Activated T-cell treated with anti-CD3 and anti-CD28 coated beads, Interleukin-2, amount 50 U/mL, for 72 hours (primary cell): ENCODE data around the gene ATP5F1D. TPM values are rescaled to one million over a fixed set of nuclear protein-coding genes. Genes with fewer than 3 reads are reported as not detected.

Experiments
- ATAC-seq, 2 donors: fragments of 150-1000 bp; cut with Tn5 transposase; replicated peaks in 1 of 2; 2 replicates each; pipeline ENCODE4 v1.10.0; 2021; ENCODE audit warnings: moderate library complexity in 2 of 2, mild to moderate bottlenecking in 1 of 2
- DNase-seq, 2 donors: peaks; one replicate each; pipeline ENCODE4 v3.0.0; 2021 to 2022; ENCODE audit warnings: mixed read lengths in 1 of 2
- H3K27ac Mint-ChIP-seq: one replicate; pipeline ENCODE4 v1.8.0; 2022; ENCODE audit warnings: mild to moderate bottlenecking, moderate library complexity, mixed read lengths
- H3K27me3 Mint-ChIP-seq: one replicate; pipeline ENCODE4 v1.8.0; 2022; ENCODE audit warnings: low read depth, mixed read lengths
- H3K36me3 Mint-ChIP-seq, 2 donors: one replicate each; pipeline ENCODE4 v1.8.0; 2022; ENCODE audit warnings: mixed read lengths in 2 of 2, mild to moderate bottlenecking in 1 of 2; ENCODE audit not compliant: insufficient read depth in 2 of 2
- H3K4me1 Mint-ChIP-seq: one replicate; pipeline ENCODE4 v1.8.0; 2022; ENCODE audit warnings: low read depth, mixed read lengths
- H3K4me3 Mint-ChIP-seq, 2 donors: one replicate each; pipeline ENCODE4 v1.8.0; 2022; ENCODE audit warnings: mild to moderate bottlenecking in 2 of 2, mixed read lengths in 2 of 2, moderate library complexity in 2 of 2
- H3K9me3 Mint-ChIP-seq, 2 donors: one replicate each; pipeline ENCODE4 v1.8.0; 2022; ENCODE audit warnings: mixed read lengths in 2 of 2
- total RNA-seq, 2 donors: library from RNA; stranded (reverse); gene quantifications; one replicate each; pipeline ENCODE4 v1.2.3, GENCODE V29; 2022

The ATP5F1D gene
- total RNA-seq, 2 donors from 2014 or later, result 169 to 201 TPM

DNA sequence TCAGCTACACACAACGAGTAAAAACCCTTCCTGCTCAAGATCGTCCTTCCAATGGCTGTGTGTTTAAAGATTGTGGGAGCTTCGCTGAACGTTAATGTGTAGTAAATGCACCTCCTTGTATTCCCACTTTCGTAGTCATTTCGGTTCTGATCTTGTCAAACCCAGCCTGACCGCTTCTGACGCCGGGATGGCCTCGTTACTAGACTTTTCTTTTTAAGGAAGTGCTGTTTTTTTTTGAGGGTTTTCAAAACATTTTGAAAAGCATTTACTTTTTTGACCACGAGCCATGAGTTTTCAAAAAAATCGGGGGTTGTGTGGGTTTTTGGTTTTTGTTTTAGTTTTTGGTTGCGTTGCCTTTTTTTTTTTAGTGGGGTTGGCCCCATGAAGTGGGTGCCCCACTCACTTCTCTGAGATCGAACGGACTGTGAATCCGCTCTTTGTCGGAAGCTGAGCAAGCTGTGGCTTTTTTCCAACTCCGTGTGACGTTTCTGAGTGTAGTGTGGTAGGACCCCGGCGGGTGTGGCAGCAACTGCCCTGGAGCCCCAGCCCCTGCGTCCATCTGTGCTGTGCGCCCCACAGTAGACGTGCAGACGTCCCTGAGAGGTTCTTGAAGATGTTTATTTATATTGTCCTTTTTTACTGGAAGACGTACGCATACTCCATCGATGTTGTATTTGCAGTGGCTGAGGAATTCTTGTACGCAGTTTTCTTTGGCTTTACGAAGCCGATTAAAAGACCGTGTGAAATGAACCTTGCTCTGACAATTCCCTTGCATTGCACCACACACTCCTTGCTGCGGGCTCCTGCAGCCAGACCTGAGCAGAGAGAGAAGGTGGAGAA lies 31.1 kb downstream of the ATP5F1D start:
- Mint-ChIP-seq H3K4me1 (peaks cover 70% of the 10 kb centered on the region), H3K27ac (peak overlapping the region; percentile 74), H3K36me3 (peaks cover 18 to 33% of the 10 kb centered on the region in 2 donors), H3K4me3 (peak overlapping the region; percentile 37 to 61), H3K27me3 (no peaks in the 10 kb centered on the region), H3K9me3 (no peaks in the 10 kb centered on the region)
- ATAC-seq (no peak), DNase-seq (no peak)

DNA sequence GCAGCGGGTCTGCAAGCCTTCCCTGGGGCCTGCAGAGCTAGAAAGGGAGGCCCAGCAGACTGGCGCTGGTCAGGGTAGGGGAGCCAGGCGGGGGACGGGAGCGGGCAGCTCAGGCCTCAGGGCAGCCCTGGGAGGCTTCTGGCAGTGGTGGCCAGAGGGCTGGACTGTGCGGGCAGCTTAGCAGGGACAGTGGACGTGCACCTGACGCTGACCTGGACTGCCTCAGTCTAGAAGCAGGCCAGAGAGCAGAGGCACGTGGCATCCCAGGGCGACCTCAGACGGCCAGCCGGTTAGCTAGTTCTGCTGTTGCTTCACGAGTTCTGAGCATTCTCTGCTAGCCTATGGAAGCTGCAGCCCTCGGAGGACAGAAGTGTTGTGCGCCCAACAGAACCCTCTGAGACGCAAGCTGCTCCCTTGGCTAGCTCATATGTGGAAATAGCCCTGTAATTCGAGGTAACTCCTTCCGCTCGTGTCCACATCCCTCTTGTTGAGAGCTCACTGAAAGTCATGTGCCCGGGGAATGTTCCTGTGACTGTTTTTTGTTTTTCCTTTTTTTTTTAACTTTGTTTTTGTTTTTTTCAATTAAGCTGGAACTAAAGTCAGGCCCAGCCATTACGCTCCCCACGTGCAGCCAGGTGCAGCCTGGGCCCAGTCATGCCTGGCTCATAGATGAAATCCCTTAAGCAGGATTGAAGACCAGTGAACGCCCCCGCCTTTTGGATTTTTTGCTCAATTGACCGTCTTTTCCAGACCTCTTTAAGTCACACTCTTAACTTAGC lies 31.9 kb downstream of the ATP5F1D start:
- no peaks in the 10 kb centered on the region for H3K9me3 Mint-ChIP-seq
- peaks cover 68% of the 10 kb centered on the region for H3K4me1 Mint-ChIP-seq
- H3K4me3 Mint-ChIP-seq, result peak overlapping the region; percentile 64 to 78
- peak overlapping the region; percentile 74 for H3K27ac Mint-ChIP-seq
- H3K27me3 Mint-ChIP-seq, result no peaks in the 10 kb centered on the region
- peaks cover 18 to 33% of the 10 kb centered on the region in 2 donors for H3K36me3 Mint-ChIP-seq
- no peak for ATAC-seq
- DNase-seq, result no peak

DNA sequence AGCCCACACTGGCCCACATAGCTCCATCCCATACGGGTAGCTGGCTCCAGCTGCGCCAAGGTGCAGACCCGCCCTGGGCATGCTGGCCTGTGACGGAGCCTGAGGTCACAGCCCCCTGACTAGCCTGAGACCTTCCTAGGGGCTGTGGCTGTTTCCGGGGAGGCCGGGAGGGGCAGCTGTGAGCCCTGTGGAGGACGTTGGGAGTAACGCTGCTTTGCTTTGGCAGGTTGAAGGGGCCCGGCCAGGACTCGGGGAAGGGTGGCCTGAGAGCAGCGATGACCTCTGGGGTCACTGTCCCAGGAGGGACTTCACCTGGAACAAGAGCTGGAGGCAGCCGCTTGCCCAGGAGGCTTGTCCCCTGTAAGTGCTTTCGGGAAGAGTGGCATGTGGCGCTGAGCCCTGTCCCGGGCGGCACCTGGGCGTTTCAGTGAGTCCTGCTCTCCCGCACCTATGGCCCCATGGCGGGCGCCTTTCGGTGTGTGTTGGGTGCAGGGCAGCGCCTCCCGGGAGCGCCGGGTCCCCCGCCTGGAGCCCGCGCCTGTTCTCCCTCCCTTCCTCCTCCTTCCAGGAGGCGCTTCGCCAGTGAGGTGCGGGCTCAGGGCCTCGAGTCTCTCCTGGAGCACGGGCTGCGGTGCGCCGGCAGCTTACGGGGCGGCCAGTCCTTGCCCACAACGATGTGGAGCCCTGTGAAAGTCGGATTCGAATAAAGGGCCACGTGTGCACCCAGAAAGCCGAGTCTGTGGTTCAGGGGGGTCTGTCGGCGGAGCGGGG lies 32.7 kb downstream of the ATP5F1D start:
- Mint-ChIP-seq H3K4me1 (peaks cover 63% of the 10 kb centered on the region), H3K4me3 (peak overlapping the region; percentile 78 to 88), H3K36me3 (peaks cover 18 to 33% of the 10 kb centered on the region in 2 donors), H3K27me3 (no peaks in the 10 kb centered on the region), H3K27ac (peak overlapping the region; percentile 79), H3K9me3 (no peaks in the 10 kb centered on the region)
- ATAC-seq, result no peak
- DNase-seq, result no peak

DNA sequence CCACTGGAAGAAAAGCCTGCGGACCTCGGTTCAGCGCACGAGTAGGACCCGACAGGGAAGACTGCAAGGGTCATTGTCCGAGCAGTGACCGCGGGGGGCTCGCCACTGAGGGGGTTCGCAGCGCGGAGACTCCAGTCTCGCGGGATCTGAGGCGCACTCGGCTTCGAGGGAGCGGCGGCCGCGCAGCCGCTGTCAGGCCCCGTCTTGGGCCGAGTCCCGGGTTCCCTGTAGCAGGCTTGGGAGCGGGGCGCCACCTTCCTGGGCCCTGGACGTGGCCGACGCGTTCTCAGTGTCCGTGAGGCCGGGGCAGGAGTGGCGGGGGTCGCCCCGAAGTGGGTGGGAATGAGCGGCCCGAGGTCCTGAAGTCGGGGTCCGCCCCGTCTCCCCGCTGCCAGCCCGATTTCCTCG lies 33.3 kb downstream of the ATP5F1D start:
- Mint-ChIP-seq H3K4me3 (peak overlapping the region; percentile 78 to 88), H3K27me3 (no peaks in the 10 kb centered on the region), H3K4me1 (peaks cover 69% of the 10 kb centered on the region), H3K36me3 (peaks cover 21 to 33% of the 10 kb centered on the region in 2 donors), H3K27ac (no peak overlapping the region), H3K9me3 (no peaks in the 10 kb centered on the region)
- ATAC-seq, result no peak
- DNase-seq, result no peak

DNA sequence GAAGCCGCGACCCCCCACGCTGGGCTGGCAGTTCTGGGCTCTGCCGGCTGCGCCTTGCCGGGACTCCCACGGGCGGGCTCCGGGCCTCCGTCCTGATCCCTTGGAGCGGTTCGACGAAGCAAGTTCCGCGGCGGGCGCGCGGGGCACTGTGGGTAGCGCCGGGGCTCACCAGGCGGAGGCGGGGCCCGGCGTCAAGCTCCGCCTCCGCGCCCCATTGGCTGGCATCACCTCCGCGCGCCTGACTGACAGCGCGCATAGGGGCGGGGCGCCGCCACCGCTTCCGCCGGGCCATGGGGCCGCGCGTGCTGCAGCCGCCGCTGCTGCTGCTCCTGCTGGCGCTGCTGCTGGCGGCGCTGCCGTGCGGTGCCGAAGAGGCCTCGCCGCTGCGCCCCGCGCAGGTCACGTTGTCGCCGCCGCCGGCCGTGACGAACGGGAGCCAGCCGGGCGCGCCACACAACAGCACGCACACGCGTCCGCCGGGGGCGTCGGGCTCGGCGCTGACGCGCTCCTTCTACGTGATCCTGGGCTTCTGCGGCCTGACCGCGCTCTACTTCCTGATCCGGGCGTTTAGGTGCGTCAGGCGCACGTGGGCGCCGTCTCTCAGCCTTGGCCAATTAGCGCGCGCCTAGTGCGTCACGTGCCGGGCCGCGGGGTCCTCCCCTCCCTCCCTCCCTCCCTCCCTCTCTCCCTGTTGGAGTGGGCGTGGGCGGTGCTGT lies 33.9 kb downstream of the ATP5F1D start, which contains the start of gene FAM174C:
Gene FAM174C, plus strand, starts transcription at position 271 of the 716 bp plus-strand sequence. Its CDS starts 20 bp downstream, at position 291.
- Mint-ChIP-seq H3K4me1 (peaks cover 70% of the 10 kb centered on the region), H3K36me3 (peaks cover 17 to 30% of the 10 kb centered on the region in 2 donors), H3K4me3 (peak within 1 kb of the TSS; percentile 88 to 91), H3K27me3 (no peaks in the 10 kb centered on the region), H3K9me3 (no peaks in the 10 kb centered on the region), H3K27ac (peak within 1 kb of the TSS; percentile 87)
- ATAC-seq, result peak; percentile 86 to 87
- DNase-seq, result peak; percentile 96

DNA sequence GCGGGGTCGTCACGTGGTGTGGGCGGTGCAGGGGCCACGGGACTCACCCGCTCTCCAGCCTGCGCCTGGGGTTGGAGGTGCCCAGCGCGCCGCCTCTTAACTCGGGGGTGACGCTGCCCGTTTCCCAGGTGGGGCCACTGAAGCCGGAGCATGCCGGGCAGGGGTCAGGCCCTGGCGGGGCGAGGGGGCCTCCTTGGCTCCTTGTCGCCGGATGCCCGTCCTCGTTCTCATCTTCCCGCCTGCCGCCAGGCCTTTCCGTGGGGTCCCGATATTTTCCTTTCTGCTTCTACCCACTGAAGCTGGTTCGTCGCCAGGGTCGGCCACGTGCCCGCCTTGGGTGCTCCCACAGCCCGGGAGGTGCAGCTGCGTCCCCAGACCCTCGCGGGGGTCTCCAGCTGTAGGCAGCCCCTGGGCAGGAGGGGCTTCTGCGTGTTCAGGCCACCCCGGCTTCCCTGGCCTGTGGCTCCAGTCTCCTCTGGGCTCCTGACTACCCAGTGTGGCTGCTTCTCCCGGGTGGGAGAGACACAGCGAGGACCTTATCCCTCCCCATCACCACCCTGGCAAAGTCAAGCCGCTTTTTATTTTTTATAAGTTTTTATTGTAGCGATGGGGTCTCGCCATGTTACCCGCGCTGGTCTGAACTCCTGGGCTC lies 34.6 kb downstream of the ATP5F1D start:
- H3K27ac Mint-ChIP-seq, result peak overlapping the region; percentile 87
- DNase-seq, result no peak
- H3K4me3 Mint-ChIP-seq, result peak overlapping the region; percentile 88 to 91
- ATAC-seq, result no peak
- H3K4me1 Mint-ChIP-seq, result peaks cover 64% of the 10 kb centered on the region
- no peaks in the 10 kb centered on the region for H3K9me3 Mint-ChIP-seq
- H3K36me3 Mint-ChIP-seq, result peaks cover 15 to 23% of the 10 kb centered on the region in 2 donors
- H3K27me3 Mint-ChIP-seq, result no peaks in the 10 kb centered on the region

DNA sequence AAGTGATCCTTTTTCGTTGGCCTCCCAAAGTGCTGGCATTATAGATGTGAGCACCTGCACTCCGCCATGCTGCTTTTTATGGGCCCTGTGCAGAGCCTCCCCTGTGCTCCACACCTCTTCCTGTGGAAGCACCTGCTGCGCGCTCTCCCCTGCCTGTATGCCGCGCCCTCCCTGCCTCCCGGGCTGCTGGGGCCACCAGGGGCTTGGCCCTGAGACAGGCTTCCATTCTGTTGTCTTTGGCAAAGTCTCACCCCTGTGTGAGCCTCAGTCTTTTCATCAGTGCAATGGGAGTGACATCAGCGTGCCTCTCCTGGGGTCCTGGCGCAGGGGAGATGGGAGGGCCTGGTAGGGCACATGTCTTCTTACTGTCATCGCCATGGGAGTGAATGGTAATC lies 35.1 kb downstream of the ATP5F1D start:
- peaks cover 59% of the 10 kb centered on the region for H3K4me1 Mint-ChIP-seq
- no peaks in the 10 kb centered on the region for H3K9me3 Mint-ChIP-seq
- peak overlapping the region; percentile 88 to 91 for H3K4me3 Mint-ChIP-seq
- H3K36me3 Mint-ChIP-seq, result peaks cover 10 to 18% of the 10 kb centered on the region in 2 donors
- peak overlapping the region; percentile 87 for H3K27ac Mint-ChIP-seq
- ATAC-seq (no peak), DNase-seq (no peak)
- no peaks in the 10 kb centered on the region for H3K27me3 Mint-ChIP-seq

DNA sequence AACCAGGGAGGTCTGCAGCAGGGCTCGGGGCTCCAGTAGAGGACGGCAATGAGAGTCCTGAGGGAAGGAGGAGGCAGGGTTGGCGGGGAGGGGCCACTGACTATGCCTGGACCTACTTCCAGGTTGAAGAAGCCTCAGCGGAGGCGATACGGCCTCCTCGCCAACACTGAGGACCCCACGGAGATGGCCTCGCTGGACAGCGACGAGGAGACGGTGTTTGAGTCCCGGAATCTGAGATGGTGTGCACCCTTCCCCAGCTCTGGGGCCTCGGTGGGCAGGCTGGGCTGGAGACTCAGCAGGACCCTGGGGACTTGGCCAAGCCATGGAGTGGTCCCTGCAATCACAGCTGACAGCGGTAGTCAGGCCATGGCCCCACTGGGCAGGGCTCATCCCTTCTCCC lies 35.5 kb downstream of the ATP5F1D start:
- Mint-ChIP-seq H3K27ac (no peak overlapping the region), H3K4me3 (peak overlapping the region; percentile 88 to 91), H3K36me3 (peaks cover 10 to 18% of the 10 kb centered on the region in 2 donors)

DNA sequence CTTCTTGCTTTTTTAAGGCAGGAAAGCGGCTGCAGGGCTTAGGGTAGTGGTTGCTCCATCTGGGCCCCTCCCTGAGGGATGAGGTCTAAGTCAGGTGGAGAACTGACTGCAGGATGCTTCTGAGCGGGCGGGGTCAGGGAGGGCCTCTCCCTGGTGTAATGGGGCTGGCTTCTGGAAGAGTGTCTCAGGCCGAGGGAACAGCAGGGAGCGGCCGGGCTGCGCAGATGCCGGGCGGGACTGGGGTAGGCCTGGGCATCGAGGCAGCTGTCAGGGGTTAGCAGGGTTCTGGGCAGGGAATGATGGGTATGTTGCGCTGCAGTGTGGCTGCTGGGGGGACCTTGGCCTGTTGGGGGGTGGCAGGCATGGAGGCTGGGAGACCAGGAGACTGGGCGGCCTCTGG lies 36.5 kb downstream of the ATP5F1D start:
- ATAC-seq (no peak), DNase-seq (no peak)
- peaks cover 6 to 10% of the 10 kb centered on the region in 2 donors for H3K36me3 Mint-ChIP-seq
- no peaks in the 10 kb centered on the region for H3K27me3 Mint-ChIP-seq
- no peak overlapping the region for H3K27ac Mint-ChIP-seq
- no peak overlapping the region for H3K4me3 Mint-ChIP-seq
- H3K9me3 Mint-ChIP-seq, result no peaks in the 10 kb centered on the region
- peaks cover 46% of the 10 kb centered on the region for H3K4me1 Mint-ChIP-seq

More for the DNA sequence above, 35.5 kb downstream of the ATP5F1D start:
- peaks cover 55% of the 10 kb centered on the region for H3K4me1 Mint-ChIP-seq
- H3K9me3 Mint-ChIP-seq, result no peaks in the 10 kb centered on the region
- H3K27me3 Mint-ChIP-seq, result no peaks in the 10 kb centered on the region
- ATAC-seq, result no peak
- DNase-seq, result no peak

DNA sequence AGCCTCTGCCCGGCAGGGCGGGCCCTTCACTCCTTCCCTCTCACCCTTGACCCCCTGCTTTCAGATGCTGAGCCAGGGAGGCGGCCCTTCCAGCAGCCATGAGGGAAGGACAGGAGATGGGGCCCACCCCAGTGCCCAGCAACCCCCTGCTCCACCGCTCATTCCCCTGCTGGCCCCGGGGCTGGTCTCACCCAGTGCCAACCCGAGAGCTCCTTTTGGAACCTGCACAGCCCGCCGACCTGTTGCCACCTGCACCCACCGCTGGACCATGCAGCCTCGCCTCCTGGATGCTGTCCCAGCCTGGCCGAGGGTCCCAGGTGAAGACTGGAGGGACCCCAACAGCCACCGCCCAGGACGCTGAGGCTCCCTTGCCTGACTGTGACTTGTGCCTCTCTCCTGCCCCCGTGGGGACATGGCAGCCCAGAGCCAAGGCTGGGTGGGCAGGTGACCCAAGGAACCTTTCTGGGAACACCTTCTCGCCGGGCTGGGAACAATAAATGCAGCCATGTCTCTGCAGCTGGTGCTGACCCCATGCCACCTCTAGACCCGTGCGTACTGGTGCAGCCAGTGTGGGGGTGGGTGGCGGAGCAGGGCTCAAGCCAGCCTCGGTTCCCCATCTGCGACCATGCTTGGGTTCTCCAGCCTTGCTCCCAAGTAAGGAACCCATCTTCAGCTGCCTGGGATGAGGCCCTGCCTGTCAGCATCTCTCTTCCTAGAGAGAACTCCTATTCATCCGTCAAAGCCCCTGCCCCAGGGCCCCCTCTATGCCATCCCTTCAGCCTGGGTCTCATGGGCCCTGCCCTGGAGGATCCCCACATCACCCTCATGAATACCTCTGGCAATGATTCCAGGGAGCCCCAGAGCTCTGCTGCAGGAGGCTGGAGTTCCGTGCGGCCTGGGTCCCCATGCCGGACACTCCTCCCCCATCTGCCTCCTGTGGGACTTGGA lies 37.4 kb downstream of the ATP5F1D start:
- Mint-ChIP-seq H3K4me3 (no peak overlapping the region), H3K27ac (peak overlapping the region; percentile 54)

DNA sequence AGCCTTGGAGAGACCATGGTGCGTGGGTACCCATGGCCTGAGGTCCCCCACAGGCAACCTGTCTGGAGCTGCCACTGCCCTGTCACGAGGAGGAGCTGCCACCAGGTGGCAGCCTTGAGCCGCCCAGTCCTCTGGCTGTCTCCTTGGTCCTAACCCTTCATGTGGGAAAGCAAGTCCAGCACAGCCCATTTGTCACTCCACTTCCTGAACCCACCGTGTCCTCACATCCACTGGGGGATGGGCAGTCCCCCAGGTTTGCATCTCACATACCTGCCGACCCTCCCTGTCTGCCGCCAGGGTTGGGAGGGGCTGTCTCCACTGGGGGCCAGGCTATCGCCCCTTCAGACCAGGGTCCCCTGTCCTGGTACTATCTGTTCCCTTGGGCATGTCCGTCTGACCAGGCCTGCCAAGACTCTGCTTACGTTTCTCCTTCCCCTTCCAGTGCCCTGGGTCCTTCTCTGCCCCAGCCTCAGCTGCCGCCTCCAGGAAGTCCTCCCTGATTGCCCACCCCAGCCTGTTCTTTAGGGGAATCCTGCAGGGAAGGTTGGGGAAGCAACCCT lies 38.3 kb downstream of the ATP5F1D start:
- ATAC-seq, result peak in 1 of 2 donors; percentile 22
- peak overlapping the region; percentile 14 for H3K27ac Mint-ChIP-seq
- H3K4me1 Mint-ChIP-seq, result peaks cover 30% of the 10 kb centered on the region
- H3K36me3 Mint-ChIP-seq, result peaks cover 3 to 6% of the 10 kb centered on the region in 2 donors
- DNase-seq, result peak; percentile 83 to 87
- no peaks in the 10 kb centered on the region for H3K9me3 Mint-ChIP-seq
- no peak overlapping the region for H3K4me3 Mint-ChIP-seq
- peaks cover 10% of the 10 kb centered on the region for H3K27me3 Mint-ChIP-seq

More for the DNA sequence above, 37.4 kb downstream of the ATP5F1D start:
- DNase-seq, result no peak
- Mint-ChIP-seq H3K4me1 (peaks cover 37% of the 10 kb centered on the region), H3K27me3 (peaks cover 1% of the 10 kb centered on the region), H3K36me3 (peaks cover 3 to 6% of the 10 kb centered on the region in 2 donors), H3K9me3 (no peaks in the 10 kb centered on the region)
- ATAC-seq, result no peak
